Keratinocyte (primary cell): ENCODE results near the gene CENPA.

Experiments
- EZH2 ChIP-seq: IDR thresholded peaks from one replicate; pipeline ENCODE4 v1.6.1; 2012; ENCODE audit warnings: inconsistent platforms, mild to moderate bottlenecking, low read length, moderate library complexity
- TF ChIP-seq, protein P1 (sequence below), 3 experiments: IDR thresholded peaks in 1 of 3; conservative IDR thresholded peaks in 1 of 3; optimal IDR thresholded peaks in 1 of 3; 2 replicates in 2 of 3; 3 replicates in 1 of 3; pipeline versions ENCODE3 to v1.5.1; 2011; ENCODE audit warnings: low read length in 3 of 3, mild to moderate bottlenecking in 3 of 3, moderate library complexity in 2 of 3, control low read depth in 1 of 3, inconsistent platforms in 1 of 3; ENCODE audit not compliant: insufficient read depth in 2 of 3; ENCODE audit errors: extremely low read depth in 1 of 3

DNA sequence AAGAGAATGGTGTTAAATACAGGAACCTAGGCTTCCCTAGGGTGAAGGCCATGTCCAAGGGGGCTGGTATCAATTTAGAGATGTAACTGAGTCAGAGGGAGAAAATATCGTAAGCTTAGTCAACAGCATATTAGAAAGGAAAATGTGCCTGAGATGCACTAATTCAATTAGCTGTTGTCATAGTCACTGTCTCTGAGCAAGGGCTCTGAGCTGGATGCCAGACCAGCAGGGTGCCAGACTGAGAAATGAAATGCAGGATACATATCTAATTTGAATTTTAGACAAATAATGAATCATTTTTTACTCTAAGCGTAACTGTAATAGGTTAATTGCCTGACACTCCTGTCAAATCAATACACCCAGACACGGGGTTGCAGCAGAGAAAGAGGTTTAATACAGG lies 33.2 kb upstream of the CENPA start:
- TF ChIP-seq, protein P1, sequence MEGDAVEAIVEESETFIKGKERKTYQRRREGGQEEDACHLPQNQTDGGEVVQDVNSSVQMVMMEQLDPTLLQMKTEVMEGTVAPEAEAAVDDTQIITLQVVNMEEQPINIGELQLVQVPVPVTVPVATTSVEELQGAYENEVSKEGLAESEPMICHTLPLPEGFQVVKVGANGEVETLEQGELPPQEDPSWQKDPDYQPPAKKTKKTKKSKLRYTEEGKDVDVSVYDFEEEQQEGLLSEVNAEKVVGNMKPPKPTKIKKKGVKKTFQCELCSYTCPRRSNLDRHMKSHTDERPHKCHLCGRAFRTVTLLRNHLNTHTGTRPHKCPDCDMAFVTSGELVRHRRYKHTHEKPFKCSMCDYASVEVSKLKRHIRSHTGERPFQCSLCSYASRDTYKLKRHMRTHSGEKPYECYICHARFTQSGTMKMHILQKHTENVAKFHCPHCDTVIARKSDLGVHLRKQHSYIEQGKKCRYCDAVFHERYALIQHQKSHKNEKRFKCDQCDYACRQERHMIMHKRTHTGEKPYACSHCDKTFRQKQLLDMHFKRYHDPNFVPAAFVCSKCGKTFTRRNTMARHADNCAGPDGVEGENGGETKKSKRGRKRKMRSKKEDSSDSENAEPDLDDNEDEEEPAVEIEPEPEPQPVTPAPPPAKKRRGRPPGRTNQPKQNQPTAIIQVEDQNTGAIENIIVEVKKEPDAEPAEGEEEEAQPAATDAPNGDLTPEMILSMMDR (optimal IDR thresholded peaks at IDR 0.05 in 1 of 3, IDR thresholded peaks at IDR 0.05 in 1 of 3, conservative IDR thresholded peaks at IDR 0.05 in 1 of 3; ENCODE audit: extremely low read depth in 1 of 3, insufficient read depth in 2 of 3, low read length in 3 of 3): no peak
- no peak for TF ChIP-seq EZH2
